ENCODE results near the gene ERMARD.

ERMARD gene

GRCh38 chr6:169807699-169808607, 56.5 kb downstream of the ERMARD start:
- Histone ChIP-seq H3K9ac (ENCODE audit: low read length) (no peak overlapping the region), H2AFZ (ENCODE audit: low read depth, low read length, severe bottlenecking) (no peak overlapping the region), H3K27ac (ENCODE audit: low read depth, low read length) (no peak overlapping the region), H3K36me3 (ENCODE audit: low read length) (no peaks in the 10 kb centered on the region), H4K20me1 (ENCODE audit: low read depth, low read length) (no peaks in the 10 kb centered on the region), H3K4me2 (ENCODE audit: low read depth, low read length, poor library complexity, severe bottlenecking) (no peak overlapping the region), H3K79me2 (ENCODE audit: insufficient read depth, low read length) (no peaks in the 10 kb centered on the region), H3K9me3 (ENCODE audit: insufficient read depth, low read length) (no peaks in the 10 kb centered on the region), H3K9me2 (replicated peaks; ENCODE audit: insufficient read depth, low read length) (no peaks in the 10 kb centered on the region), H3K27me3 (ENCODE audit: low read length) (no peaks in the 10 kb centered on the region), H3K4me3 (ENCODE audit: insufficient read depth, low read length, poor library complexity, severe bottlenecking) (no peak overlapping the region), H3F3A (ENCODE audit: insufficient read depth) (no peaks in the 10 kb centered on the region)
- TF ChIP-seq CTCF (IDR thresholded peaks at IDR 0.05; ENCODE audit: insufficient read depth, low read length, poor library complexity, severe bottlenecking) = no peak
- TF ChIP-seq EZH2phosphoT487 (conservative IDR thresholded peaks at IDR 0.05; ENCODE audit: low read length) = no peak

GRCh38 chr6:169808608-169808967, 57.2 kb downstream of the ERMARD start:
- Histone ChIP-seq H3K9ac (ENCODE audit: low read length) (no peak overlapping the region), H3K79me2 (ENCODE audit: insufficient read depth, low read length) (no peaks in the 10 kb centered on the region), H4K20me1 (ENCODE audit: low read depth, low read length) (no peaks in the 10 kb centered on the region), H2AFZ (ENCODE audit: low read depth, low read length, severe bottlenecking) (no peak overlapping the region), H3K4me3 (ENCODE audit: insufficient read depth, low read length, poor library complexity, severe bottlenecking) (no peak overlapping the region), H3K27me3 (ENCODE audit: low read length) (no peaks in the 10 kb centered on the region), H3K9me2 (replicated peaks; ENCODE audit: insufficient read depth, low read length) (no peaks in the 10 kb centered on the region), H3K4me2 (ENCODE audit: low read depth, low read length, poor library complexity, severe bottlenecking) (no peak overlapping the region), H3K27ac (ENCODE audit: low read depth, low read length) (no peak overlapping the region), H3K9me3 (ENCODE audit: insufficient read depth, low read length) (no peaks in the 10 kb centered on the region), H3F3A (ENCODE audit: insufficient read depth) (no peaks in the 10 kb centered on the region), H3K36me3 (ENCODE audit: low read length) (no peaks in the 10 kb centered on the region)
- TF ChIP-seq EZH2phosphoT487 (conservative IDR thresholded peaks at IDR 0.05; ENCODE audit: low read length) (no peak), CTCF (IDR thresholded peaks at IDR 0.05; ENCODE audit: insufficient read depth, low read length, poor library complexity, severe bottlenecking) (no peak)

GRCh38 chr6:169809386-169809785, 58.0 kb downstream of the ERMARD start:
- Histone ChIP-seq H2AFZ (ENCODE audit: low read depth, low read length, severe bottlenecking) (no peak overlapping the region), H3F3A (ENCODE audit: insufficient read depth) (no peaks in the 10 kb centered on the region), H3K4me3 (ENCODE audit: insufficient read depth, low read length, poor library complexity, severe bottlenecking) (no peak overlapping the region), H3K36me3 (ENCODE audit: low read length) (no peaks in the 10 kb centered on the region), H3K27me3 (ENCODE audit: low read length) (no peaks in the 10 kb centered on the region), H3K9ac (ENCODE audit: low read length) (no peak overlapping the region), H4K20me1 (ENCODE audit: low read depth, low read length) (no peaks in the 10 kb centered on the region), H3K4me2 (ENCODE audit: low read depth, low read length, poor library complexity, severe bottlenecking) (no peak overlapping the region), H3K9me3 (ENCODE audit: insufficient read depth, low read length) (no peaks in the 10 kb centered on the region), H3K79me2 (ENCODE audit: insufficient read depth, low read length) (no peaks in the 10 kb centered on the region), H3K9me2 (replicated peaks; ENCODE audit: insufficient read depth, low read length) (no peaks in the 10 kb centered on the region), H3K27ac (ENCODE audit: low read depth, low read length) (no peak overlapping the region)
- TF ChIP-seq EZH2phosphoT487 (conservative IDR thresholded peaks at IDR 0.05; ENCODE audit: low read length) (no peak), CTCF (IDR thresholded peaks at IDR 0.05; ENCODE audit: insufficient read depth, low read length, poor library complexity, severe bottlenecking) (no peak)
